GM12878 (cell line): ENCODE results near the gene STK40. TPM values are rescaled to one million over a fixed set of nuclear protein-coding genes. Genes with fewer than 3 reads are reported as not detected.

Source experiments
- ATAC-seq: fragments of 200-7000 bp; cut with Tn5 transposase; 3 replicates; pipeline ENCODE4 v1.9.1; 2020; ENCODE audit warnings: mild to moderate bottlenecking, moderate library complexity
- BruUV-seq: library from RNA; stranded (reverse); fragments of 400-500 nt; replicated peaks from 2 replicates; lab custom pipeline; 2021; lab: Mats Ljungman, UMichigan
- CTCF ChIA-PET: fragments of 300-600 bp; sonication (Branson Sonifier 250); formaldehyde crosslinking; extraction: SDS; loops from one replicate; lab custom pipeline; 2021; ENCODE audit warnings: inconsistent platforms; lab: Yijun Ruan, JAX
- POLR2A ChIA-PET: fragments of 350-600 bp; formaldehyde crosslinking; extraction: SDS; loops from one replicate; lab custom pipeline; 2021; ENCODE audit warnings: inconsistent platforms; lab: Charles Lee
- RAD21 ChIA-PET: fragments of 300-600 bp; sonication (Branson Sonifier 250); formaldehyde crosslinking; loops from one replicate; lab custom pipeline; 2023; ENCODE audit warnings: antibody characterized with exemption; ENCODE audit not compliant: unreplicated experiment; lab: Charles Lee
- SMC1A ChIA-PET: fragments of 300-600 bp; sonication (Branson Sonifier 250); formaldehyde crosslinking; loops from one replicate; lab custom pipeline; 2023; ENCODE audit not compliant: unreplicated experiment, uncharacterized antibody; lab: Charles Lee
- DNase-seq: peaks from one replicate; pipeline ENCODE4 v3.0.0-alpha.2; 2011; ENCODE audit warnings: low read depth, low spot score
- FAIRE-seq: peaks from 3 replicates; lab custom pipeline; 2011; peaks lifted over from hg19 to GRCh38; lab: Jason Lieb, UNC
- H2AFZ ChIP-seq: 2 replicates; pipeline ENCODE4 v1.6.0; 2011; ENCODE audit warnings: low read depth, low read length, control low read depth; ENCODE audit not compliant: control insufficient read depth
- H3K27ac ChIP-seq: 2 replicates; pipeline ENCODE4 v1.5.1; 2011; ENCODE audit warnings: control low read depth; ENCODE audit not compliant: control insufficient read depth, insufficient read depth
- H3K27me3 ChIP-seq, 2 experiments: replicated peaks in 1 of 2; 2 replicates each; pipeline versions ENCODE4 v1.6.0 to v1.6.1; 2011; ENCODE audit warnings: low read length in 1 of 2; ENCODE audit not compliant: control insufficient read depth in 2 of 2, insufficient read depth in 2 of 2
- H3K36me3 ChIP-seq, 2 experiments: 2 replicates each; pipeline ENCODE4 v1.5.1; 2011; ENCODE audit warnings: low read length in 1 of 2; ENCODE audit not compliant: control insufficient read depth in 2 of 2, insufficient read depth in 2 of 2
- H3K4me1 ChIP-seq: 2 replicates; pipeline ENCODE4 v1.6.1; 2011; ENCODE audit warnings: mild to moderate bottlenecking, low read length, moderate library complexity, mixed read lengths; ENCODE audit not compliant: control insufficient read depth, insufficient read depth
- H3K4me2 ChIP-seq: 2 replicates; pipeline ENCODE4 v1.6.0; 2011; ENCODE audit warnings: control low read depth; ENCODE audit not compliant: control insufficient read depth, insufficient read depth
- H3K4me3 ChIP-seq: fragments of 200-600 bp; sonication (generic); 2 replicates; pipeline ENCODE4 v1.5.1; 2016
- H3K79me2 ChIP-seq: 2 replicates; pipeline ENCODE4 v1.6.0; 2011; ENCODE audit warnings: low read length; ENCODE audit not compliant: control insufficient read depth, insufficient read depth
- H3K9ac ChIP-seq: 2 replicates; pipeline ENCODE4 v1.8.0; 2011; ENCODE audit warnings: low read length, control low read depth, mixed read lengths; ENCODE audit not compliant: control insufficient read depth, insufficient read depth
- H3K9me3 ChIP-seq: replicated peaks from 3 replicates; pipeline ENCODE4 v1.5.1; 2011; ENCODE audit warnings: mild to moderate bottlenecking, low read length; ENCODE audit not compliant: control insufficient read depth, insufficient read depth
- H4K20me1 ChIP-seq: 2 replicates; pipeline ENCODE4 v1.6.0; 2011; ENCODE audit not compliant: control insufficient read depth, insufficient read depth
- ATF7 ChIP-seq: fragments of 450-650 bp; IDR thresholded peaks from 2 replicates; pipeline ENCODE4 v1.6.1; 2016; ENCODE audit warnings: low read depth, mild to moderate bottlenecking
- BMI1 ChIP-seq: fragments of 450-650 bp; IDR thresholded peaks from 2 replicates; pipeline ENCODE4 v1.6.1; 2016; ENCODE audit warnings: mild to moderate bottlenecking, moderate library complexity, borderline replicate concordance
- IKZF1 ChIP-seq: fragments of 450-650 bp; conservative IDR thresholded peaks from 2 replicates; pipeline ENCODE4 v1.6.1; 2017; ENCODE audit warnings: antibody characterized with exemption, mild to moderate bottlenecking
- IKZF2 ChIP-seq, 2 experiments: fragments of 450-650 bp; IDR thresholded peaks; 2 replicates each; pipeline ENCODE4 v1.6.1; 2017; ENCODE audit warnings: mild to moderate bottlenecking in 2 of 2, moderate library complexity in 2 of 2
- IRF3 ChIP-seq: fragments of 450-650 bp; IDR thresholded peaks from 2 replicates; pipeline ENCODE4 v1.6.1; 2014; ENCODE audit warnings: mild to moderate bottlenecking
- IRF4 ChIP-seq: IDR thresholded peaks from 2 replicates; pipeline ENCODE4 v1.6.1; 2011; ENCODE audit warnings: low read depth, low read length
- NR2F1 ChIP-seq: fragments of 450-650 bp; conservative IDR thresholded peaks from 2 replicates; pipeline ENCODE4 v1.6.1; 2017; ENCODE audit warnings: mild to moderate bottlenecking
- PBX3 ChIP-seq: IDR thresholded peaks from 2 replicates; pipeline ENCODE4 v1.6.1; 2011; ENCODE audit warnings: mild to moderate bottlenecking, low read depth, low read length, moderate library complexity; ENCODE audit not compliant: insufficient replicate concordance
- RUNX3 ChIP-seq: IDR thresholded peaks from 2 replicates; pipeline ENCODE4 v1.6.1; 2012; ENCODE audit warnings: low read length, inconsistent platforms
- SPI1 ChIP-seq: IDR thresholded peaks from 2 replicates; pipeline ENCODE4 v1.6.1; 2011; ENCODE audit warnings: low read depth, mild to moderate bottlenecking, low read length, moderate library complexity, borderline replicate concordance; ENCODE audit not compliant: insufficient read depth
- SUPT20H ChIP-seq: IDR thresholded peaks from 2 replicates; pipeline ENCODE4 v1.6.1; 2011; ENCODE audit warnings: low read depth, mild to moderate bottlenecking, low read length, moderate library complexity, borderline replicate concordance; ENCODE audit not compliant: control insufficient read depth
- ZBED1 ChIP-seq: IDR thresholded peaks from 2 replicates; pipeline ENCODE4 v1.6.1; 2016; ENCODE audit warnings: borderline replicate concordance
- WGBS: methylation state at CpG from one replicate; pipeline ENCODE4 v1.1.6; 2016; ENCODE audit warnings: low lambda C conversion rate; ENCODE audit not compliant: insufficient replicate concordance, insufficient coverage; ENCODE audit errors: missing lambda C conversion rate; 5-methylcytosine and 5-hydroxymethylcytosine counted together
- in situ Hi-C: fragments of 300-500 bp; cut with MboI; formaldehyde crosslinking; loops from 9 replicates; pipeline ENCODE4 v1.14.3; 2018; ENCODE audit warnings: mixed read lengths
- intact Hi-C: fragments of 100-400 bp; cut with micrococcal nuclease; formaldehyde crosslinking; loops from one replicate; pipeline ENCODE4 v1.14.2; 2022; ENCODE audit not compliant: unreplicated experiment
- polyA plus RNA-seq, 11 experiments: library from polyadenylated mRNA; depleted of rRNA in 4 of 11; unstranded in 6 of 11; stranded (reverse) in 5 of 11; fragments of >200 nt; fragmentation: Nextera tagmentation in 4 of 11; fragmentation: Illumina TruSeq in 1 of 11; extraction: Ambion mirVana in 4 of 11; extraction: Trizol in 1 of 11; gene quantifications; 1 replicate in 1 of 11; 2 replicates in 10 of 11; pipeline versions ENCODE4 v1.2.1 to v1.2.3, GENCODE V29; 2011 to 2016; ENCODE audit warnings: inconsistent platforms in 2 of 11, missing spikeins in 2 of 11, low read depth in 1 of 11
- total RNA-seq, 4 experiments: library from RNA; depleted of rRNA in 3 of 4; stranded (reverse); fragments of >200 nt in 3 of 4; fragmentation: Illumina TruSeq in 1 of 4; extraction: Trizol in 1 of 4; gene quantifications; 2 replicates each; pipeline versions ENCODE4 v1.2.1 to v1.2.3, GENCODE V29; 2013 to 2021

The STK40 gene
- total and polyA plus RNA-seq, 10 of the 15 experiments (the other 5 are each of a cell fraction or from before 2014, with no cell fraction given) = 0.27 to 51.0 (median 29.5) TPM

- SMC1A ChIA-PET = interaction anchor here (5.5 kb wide), 1 partner anchor 23 kb away, joined by 36 read pairs; no protein-coding TSS in a partner anchor
- Histone ChIP-seq H3K36me3 (peaks cover 7 to 19% of the 10 kb centered on the region in 2 experiments; a peak in 3 of 4 replicates), H3K4me1 (peaks cover 27% of the 10 kb centered on the region), H3K4me2 (no peak overlapping the region), H2AFZ (no peak overlapping the region), H3K27ac (peak overlapping the region; percentile 33; the same call in 1 of the 2 replicates), H3K79me2 (peaks cover 11% of the 10 kb centered on the region), H3K4me3 (no peak overlapping the region), H3K9me3 (no peaks in the 10 kb centered on the region), H4K20me1 (no peaks in the 10 kb centered on the region), H3K27me3 (no peaks in the 10 kb centered on the region), H3K9ac (no peak overlapping the region)
- no peak for TF ChIP-seq IRF4
- no peak for TF ChIP-seq SUPT20H
- peak; percentile 22; the same call in 1 of the 2 replicates for TF ChIP-seq RUNX3
- peak; percentile 90 for TF ChIP-seq SPI1
- no peak for TF ChIP-seq IRF3
- TF ChIP-seq ATF7 = no peak
- TF ChIP-seq BMI1 = no peak
- TF ChIP-seq IKZF1 = peak; percentile 48
- TF ChIP-seq PBX3 = no peak
- no peak for TF ChIP-seq NR2F1
- TF ChIP-seq ZBED1 = no peak
- TF ChIP-seq IKZF2 (IDR thresholded peaks at IDR 0.05) = peak in 1 of 2 experiments; percentile 45; a peak in 2 of 4 replicates
- CTCF ChIA-PET = interaction anchor here (1.0 to 8.1 kb wide), 4 partner anchors 18 to 54 kb away, joined by 3 to 157 read pairs (median 32); no protein-coding TSS in a partner anchor
- WGBS = 33% methylated on average over 1 of the region's 1 CpG
- BruUV-seq = no TSS peak
- FAIRE-seq (no peak), DNase-seq (no peak), ATAC-seq (peak; percentile 36; the same call in 2 of the 3 replicates)
- RAD21 ChIA-PET = interaction anchor here (1.5 kb wide), 1 partner anchor 23 kb away, joined by 3 read pairs; no protein-coding TSS in a partner anchor
- intact Hi-C loops (no loop called here), in situ Hi-C loops (no loop called here)
- POLR2A ChIA-PET = interaction anchor here (0.8 to 3.6 kb wide), 4 partner anchors 10 to 23 kb away, joined by 4 to 15 read pairs (median 6); no protein-coding TSS in a partner anchor
Measured at GRCh38 chr1:36365381-36365780, 20.3 kb downstream of the STK40 start.
